Right lobe of liver (tissue), 4 donors: Measurements from ENCODE around the gene OSM.

Experiments used
- CTCF ChIP-seq, 4 donors: fragments of 200-600 bp in 3 of 4; fragments of 450-650 bp in 1 of 4; IDR thresholded peaks; one replicate each; pipeline versions ENCODE4 v1.5.1 to v1.8.0; 2016 to 2022; ENCODE audit warnings: antibody characterized with exemption in 4 of 4, mild to moderate bottlenecking in 2 of 4
- POLR2A ChIP-seq: fragments of 450-650 bp; IDR thresholded peaks from one replicate; pipeline ENCODE4 v1.6.1; 2017; ENCODE audit warnings: antibody characterized with exemption, mild to moderate bottlenecking
- donor health status: DM: no; HTN: no; CAD: no.
- donor health status: DM: no; HTN: no; CAD: no.
- donor health status: DM: no; HTN: yes; CAD: no.

- TF ChIP-seq CTCF (IDR thresholded peaks at IDR 0.05) (no peak), POLR2A (no peak)
Observed at GRCh38 chr22:30227438-30228228, 39.0 kb downstream of the OSM start.
